Suprapubic skin (tissue), 3 donors: ENCODE data around the gene WAPL.

Experiments
- CTCF ChIP-seq, 2 donors: fragments of 200-600 bp in 1 of 2; fragments of 450-650 bp in 1 of 2; sonication (generic) in 1 of 2; IDR thresholded peaks; one replicate each; pipeline ENCODE4 v1.5.1; 2016 to 2019; ENCODE audit warnings: antibody characterized with exemption in 2 of 2, mild to moderate bottlenecking in 1 of 2, moderate library complexity in 1 of 2
- EP300 ChIP-seq: sonication (generic); formaldehyde crosslinking; IDR thresholded peaks from one replicate; pipeline ENCODE4 v1.6.1; 2017; ENCODE audit warnings: antibody characterized with exemption
- POLR2A ChIP-seq, 2 donors: fragments of 450-650 bp; IDR thresholded peaks; one replicate each; pipeline ENCODE4 v1.6.1; 2017; ENCODE audit warnings: antibody characterized with exemption in 2 of 2, mild to moderate bottlenecking in 2 of 2, moderate library complexity in 2 of 2

GRCh38 chr10:86518781-86519180 is 2.8 kb downstream of the WAPL start:
- no peak for TF ChIP-seq CTCF (IDR thresholded peaks at IDR 0.05)
- TF ChIP-seq POLR2A (IDR thresholded peaks at IDR 0.05), result no peak
- TF ChIP-seq EP300, result no peak
